SW 1271 (cell line): Measurements from ENCODE around the gene SH3BGR.
A peak's percentile ranks its signal among the peaks of the same experiment; 100 is the strongest.
"Not testable (repeated sequence)": the region's sequence is repeated elsewhere in the genome, so short reads cannot be mapped to it uniquely, and the experiment has no call there.

ENCODE experiments used
- DNase-seq, 2 experiments: peaks; one replicate each; lab custom pipeline; 2025; lab: John Stamatoyannopoulos, UW

The SH3BGR gene

DNA sequence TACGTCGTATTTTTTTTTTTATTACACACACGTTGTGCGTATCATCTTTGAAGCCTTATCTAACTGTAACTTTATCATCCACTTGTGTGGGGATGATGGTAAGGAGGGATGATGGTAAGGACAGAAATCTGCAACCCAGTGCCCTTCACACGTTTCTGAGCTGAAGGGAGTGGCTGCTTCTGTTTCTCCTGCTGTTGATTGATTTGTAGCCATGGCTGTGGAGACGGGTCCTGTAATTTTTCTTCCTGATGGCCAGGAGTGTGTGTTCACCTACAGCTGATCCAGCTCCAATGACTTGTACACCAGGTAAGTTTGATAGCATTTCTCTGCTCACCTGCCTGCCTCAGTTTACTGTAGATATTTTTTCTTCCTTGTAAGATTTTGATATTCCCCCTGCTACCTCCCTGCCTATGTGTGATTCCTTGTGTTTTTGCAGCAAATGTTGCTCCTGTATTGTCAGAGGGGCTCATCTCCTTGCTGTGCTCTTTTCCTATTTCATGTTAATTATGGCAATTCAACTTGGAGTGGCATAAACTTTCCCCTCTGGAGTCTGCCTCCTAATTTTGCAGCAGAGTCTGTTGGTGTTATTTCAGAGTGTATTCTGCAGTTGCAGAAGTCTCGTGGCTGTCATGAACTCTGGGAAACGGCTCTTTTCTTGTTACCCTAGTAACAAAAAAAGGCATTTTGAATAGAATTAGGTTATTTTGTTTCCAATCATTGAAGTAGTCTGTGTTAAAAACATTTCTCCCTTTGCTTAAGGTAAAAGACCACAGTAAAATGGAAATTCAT, 64.1 kb downstream of the SH3BGR start:
- no peak for DNase-seq

DNA sequence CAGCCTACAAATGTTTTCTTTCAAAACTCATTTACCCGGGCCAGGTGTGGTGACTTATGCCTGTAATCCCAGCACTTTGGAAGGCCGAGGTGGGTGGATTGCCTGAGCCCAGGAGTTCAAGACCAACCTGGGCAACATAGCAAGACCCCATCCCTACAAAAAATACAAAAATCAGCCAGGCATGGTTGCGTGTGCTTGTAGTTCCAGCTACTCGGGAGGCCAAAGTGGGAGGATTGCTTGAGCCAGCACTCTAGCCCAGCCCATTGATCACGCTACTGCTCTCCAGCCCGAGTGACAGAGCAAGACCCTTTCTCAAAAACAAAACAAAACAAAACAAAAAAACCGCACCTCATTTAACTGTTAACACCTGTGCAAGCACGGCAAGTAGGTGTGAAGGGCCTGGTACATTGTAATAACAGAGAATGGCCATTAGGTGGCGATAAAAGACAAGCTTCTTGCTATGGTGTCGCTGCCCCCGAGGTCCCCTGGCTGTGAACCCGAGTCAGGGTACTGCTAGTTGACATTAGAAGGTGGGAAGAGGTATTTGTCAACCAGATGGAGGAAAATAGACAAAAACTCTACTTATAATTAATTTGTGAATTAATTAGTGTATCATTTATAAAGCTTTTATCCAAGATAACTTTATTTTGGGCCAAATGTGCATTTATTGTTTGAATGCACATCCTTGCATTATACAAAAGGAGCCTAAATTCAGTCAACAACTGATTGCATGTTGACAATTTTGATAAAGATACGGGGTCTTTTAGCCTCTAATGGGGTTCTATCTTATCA, 66.5 kb downstream of the SH3BGR start:
- peak in 1 of 2 experiments; percentile 50 for DNase-seq

DNA sequence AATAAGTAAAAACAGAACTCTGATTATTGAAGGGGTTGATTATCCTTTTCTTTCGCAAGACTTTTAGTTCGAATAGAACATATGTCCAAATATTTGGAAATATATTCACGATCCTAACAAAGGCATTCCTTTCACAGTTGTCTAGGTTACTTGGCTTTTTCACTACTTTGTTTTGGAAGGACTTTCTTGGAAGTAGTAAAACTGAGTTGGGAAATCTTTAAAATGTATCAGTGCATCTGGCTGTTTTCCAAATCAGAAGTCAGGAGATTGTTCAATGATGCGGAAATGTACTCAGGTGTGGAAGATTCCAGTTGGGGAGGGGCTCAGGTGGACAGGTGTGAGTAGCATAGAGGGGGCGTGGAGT, 67.1 kb downstream of the SH3BGR start:
- DNase-seq, result no peak

DNA sequence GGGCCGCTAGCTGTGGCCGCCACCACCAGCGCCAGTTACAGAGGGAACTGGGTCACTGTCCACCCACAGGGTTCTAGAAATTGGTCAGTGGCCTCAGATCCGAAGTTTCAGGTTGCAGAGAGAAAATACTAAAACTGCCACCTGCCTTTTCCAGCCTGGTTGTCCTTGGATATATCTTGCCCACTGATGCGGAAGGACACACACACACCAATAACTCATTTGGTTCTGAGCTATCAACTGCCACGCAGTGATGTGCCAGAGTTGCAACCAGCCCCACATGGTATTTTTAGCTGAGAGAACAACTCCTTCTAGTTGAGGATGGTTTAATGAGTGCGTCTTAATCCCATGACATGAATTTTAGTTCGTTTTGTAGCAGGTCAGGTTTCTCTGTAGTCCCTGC, 68.1 kb downstream of the SH3BGR start:
- DNase-seq, result no peak

DNA sequence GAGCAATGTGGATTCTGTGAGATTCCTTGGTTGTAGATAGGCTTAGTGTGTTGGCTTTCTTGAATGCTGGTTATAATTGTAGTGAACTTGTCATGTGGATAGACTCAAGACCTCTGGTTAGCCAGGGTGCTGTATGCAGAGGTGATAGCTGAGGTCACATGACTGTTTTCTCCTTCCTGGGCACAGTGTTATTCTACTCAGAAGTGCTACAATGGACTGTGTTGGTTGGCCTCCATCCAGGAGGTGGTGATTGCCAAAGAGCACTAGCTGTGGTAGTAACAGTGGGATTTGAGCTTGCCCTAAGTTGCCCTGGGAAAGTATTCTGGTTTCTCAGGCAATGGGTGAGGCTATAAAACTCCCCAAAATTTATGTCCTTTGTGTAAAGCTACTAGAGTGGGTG, 71.6 kb downstream of the SH3BGR start:
- no peak for DNase-seq

DNA sequence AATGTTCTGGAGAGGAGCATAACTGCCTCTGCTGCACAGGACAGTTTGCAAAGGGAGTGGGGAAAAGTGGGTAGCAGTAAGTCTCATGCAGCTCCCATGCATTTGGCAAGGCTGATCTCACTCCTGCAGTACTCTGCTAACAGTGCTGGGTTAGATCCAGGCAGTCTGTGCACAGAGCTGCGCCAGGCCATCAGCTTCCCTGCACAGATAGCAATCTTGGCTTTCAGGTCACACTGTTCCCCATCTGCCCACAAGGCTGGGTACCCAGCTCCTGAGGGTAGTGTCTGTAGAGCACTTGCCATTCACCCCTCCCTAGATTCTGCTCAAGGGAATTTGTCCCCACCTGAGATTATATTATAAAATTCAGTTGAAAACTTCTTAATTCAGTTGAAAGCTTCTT, 72.1 kb downstream of the SH3BGR start:
- DNase-seq, result no peak

DNA sequence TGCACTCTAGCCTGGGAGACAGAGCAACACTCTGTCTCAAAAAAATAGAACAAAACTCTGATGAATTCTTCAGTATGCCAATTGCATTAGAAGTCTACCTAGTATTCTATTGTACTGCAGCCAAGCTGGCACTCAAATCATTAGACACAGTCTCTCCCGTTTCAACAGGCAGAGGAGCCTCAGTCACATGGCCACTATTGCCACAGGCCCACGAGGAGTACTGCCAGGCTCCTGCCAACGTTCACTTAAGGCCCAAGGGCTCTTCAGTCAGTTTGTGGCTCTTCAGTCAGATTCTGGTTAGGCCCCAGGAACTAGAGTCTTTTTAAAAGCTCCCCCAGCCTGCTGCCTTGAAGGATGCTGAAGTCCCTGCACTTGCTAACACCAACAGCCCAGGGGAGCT, 73.4 kb downstream of the SH3BGR start:
- no peak for DNase-seq

DNA sequence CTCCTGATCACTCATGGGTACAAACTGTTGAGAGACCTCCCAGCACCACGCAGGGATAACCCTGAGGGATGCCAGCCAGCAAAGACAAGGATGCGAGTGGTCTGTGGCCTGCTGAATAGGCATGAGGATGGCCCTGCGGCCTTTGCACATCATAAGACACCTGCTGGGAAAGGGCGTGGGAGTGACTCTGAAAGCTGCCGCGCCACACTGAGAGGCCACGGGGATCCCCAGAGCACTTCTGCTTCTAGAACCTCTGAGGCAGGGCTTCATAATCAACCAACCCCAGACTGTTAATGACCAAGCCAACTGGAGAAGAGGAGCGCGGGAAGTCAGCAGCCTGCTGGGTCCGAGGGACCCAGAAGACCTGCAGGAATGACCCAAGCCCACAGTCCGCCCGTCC, 73.8 kb downstream of the SH3BGR start:
- no peak for DNase-seq

DNA sequence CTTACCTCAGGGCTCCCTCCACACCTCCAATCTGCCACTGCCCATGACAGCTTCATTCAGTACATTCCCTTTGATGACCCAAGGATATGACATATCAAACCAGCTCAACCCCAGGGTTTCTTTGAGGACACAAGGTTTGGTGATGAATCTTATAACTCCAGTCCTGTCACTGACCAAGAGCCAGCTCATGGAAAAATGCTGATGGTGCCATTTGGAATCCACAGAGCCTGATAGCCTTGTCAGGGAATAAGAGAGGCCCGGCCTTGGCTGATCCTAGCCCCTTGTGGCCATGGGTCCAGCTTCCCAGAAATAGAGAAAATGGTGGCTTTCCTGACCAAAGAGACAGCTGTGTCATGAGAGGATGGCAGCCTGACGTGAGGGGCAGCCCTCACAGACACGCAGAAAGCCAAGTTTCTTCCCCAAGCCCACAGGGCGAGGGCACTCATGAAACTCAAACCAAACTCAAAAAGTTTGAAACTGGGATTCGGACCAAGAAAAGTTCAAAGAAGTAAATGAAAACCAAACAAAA, 75.4 kb downstream of the SH3BGR start:
- no peak for DNase-seq

DNA sequence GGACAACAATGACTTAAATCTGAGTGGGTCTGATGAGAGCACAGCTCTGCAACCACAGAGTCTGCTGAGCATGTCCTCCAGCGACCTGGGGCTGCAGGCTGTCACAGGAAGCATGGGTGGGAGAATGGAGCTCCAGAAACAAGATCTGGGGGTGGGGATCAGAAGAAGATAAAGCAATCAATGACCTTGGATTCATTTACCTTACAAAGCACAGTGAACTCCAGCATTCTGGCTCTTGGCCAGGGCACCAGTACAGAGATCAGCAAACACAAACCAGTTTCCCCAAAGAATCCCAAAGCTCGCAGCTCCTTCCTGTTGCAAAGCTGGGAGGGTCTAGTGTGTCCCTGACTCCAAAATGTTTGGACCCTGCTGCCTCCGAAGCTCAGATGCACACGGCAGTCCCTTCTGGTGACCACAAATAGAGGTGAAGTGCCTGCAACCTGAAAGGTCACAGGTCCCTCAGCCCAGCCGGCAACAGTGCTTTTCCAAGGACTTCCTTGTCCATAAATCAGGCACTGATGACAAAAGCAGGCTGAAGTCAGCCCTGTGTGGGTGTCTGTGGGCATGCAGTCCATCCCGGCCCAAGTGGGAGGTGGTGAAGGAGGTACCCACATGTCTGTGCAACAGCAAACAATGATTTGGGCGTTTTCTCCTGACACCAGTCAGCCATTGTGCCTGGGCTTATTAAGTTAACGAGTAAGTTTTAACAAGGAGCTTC, 76.1 kb downstream of the SH3BGR start:
- DNase-seq, result no peak

DNA sequence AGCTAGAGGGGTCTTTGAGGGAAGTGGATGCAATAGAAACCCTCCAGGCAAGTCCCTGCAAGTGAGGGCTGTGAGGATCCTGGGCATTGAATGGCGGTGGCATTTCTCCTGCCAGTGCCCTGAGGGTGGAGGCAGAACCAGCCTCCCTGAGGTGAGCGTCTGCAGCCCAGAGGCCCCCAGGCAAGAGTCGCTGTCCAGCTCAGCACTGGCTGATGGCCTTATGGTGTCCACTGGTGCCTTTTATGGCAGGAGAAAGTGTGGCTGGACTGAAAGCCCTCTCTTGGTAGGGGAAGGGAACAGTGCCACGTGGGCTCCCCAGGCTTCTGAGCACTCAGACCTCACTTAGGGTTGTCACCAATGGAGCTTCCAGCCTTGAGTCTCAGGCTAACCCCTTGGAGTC, 77.3 kb downstream of the SH3BGR start:
- DNase-seq, result no peak

DNA sequence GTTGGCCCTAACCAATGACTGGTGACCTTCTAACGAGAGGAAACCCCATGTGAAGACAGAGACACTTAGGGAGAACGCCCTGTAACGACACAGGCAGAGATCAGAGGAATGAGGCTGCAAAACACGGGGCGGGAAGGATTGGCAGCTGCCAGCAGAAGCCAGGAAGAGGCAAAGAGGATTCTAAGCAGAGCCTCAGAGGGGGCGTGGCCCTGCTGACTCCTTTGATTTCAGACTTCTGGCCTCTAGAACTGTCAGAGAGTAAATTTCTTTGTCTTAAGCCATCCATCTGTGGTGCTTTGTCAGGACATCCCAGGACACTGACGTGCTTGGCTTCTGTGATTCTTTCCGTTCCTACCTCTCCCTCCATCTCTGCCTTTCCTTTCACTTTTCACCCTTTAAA, 79.3 kb downstream of the SH3BGR start:
- no peak for DNase-seq

DNA sequence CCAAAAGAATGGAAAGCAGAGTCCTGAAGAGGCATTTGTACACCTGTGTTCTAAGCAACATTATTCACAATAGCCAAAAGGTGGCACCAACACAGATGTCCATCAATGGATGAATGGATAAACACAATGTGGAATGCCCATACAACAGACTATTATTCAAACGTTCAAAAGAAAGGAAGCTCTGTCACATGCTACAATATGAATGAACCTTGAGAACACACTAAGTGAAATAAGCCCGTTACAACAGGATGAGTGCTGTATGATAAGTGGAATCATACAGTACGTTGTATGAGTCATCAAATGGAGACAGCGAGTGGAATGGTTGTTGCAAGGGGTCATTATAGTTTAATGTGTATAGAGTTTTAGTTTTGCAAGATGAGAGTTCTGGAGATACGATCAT, 80.1 kb downstream of the SH3BGR start:
- DNase-seq, result no peak

DNA sequence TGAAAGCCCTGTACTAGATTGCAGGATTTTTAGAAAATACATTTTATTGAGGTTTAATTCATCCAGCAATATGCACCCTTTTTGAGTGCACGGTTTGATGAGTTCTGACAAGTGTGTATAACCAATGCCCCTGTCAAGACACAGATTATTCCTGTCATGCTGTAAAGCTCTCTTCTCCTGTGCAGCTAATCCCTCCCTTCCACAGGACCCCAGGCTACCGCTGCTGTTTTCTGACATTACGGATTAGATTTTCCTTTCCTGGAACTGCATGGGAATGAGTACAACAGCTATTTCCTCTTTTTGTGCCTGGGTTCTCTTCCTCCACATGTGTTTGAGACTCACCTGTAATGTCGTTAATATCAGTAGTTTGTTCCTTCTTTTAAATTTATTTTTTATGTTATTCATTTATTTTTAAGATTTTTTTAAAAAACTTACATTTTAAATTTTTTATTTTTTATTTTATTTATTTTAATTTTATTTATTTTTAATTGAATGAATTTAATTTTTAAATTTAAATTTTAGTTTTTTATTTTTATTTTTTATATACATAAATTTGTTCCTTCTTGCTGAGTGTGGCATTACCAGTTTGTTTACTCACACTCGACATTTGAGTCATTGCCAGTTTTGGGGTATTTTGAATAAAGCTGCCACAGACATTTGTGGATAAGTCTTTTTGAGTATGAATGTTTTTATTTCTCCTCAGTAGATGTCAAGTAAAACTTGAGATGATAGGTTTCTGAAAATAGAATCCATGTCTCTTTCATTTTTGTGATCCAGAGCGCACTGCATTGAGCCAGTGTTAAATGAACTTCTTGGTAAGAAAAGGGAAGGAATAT, 82.0 kb downstream of the SH3BGR start:
- DNase-seq, result no peak

DNA sequence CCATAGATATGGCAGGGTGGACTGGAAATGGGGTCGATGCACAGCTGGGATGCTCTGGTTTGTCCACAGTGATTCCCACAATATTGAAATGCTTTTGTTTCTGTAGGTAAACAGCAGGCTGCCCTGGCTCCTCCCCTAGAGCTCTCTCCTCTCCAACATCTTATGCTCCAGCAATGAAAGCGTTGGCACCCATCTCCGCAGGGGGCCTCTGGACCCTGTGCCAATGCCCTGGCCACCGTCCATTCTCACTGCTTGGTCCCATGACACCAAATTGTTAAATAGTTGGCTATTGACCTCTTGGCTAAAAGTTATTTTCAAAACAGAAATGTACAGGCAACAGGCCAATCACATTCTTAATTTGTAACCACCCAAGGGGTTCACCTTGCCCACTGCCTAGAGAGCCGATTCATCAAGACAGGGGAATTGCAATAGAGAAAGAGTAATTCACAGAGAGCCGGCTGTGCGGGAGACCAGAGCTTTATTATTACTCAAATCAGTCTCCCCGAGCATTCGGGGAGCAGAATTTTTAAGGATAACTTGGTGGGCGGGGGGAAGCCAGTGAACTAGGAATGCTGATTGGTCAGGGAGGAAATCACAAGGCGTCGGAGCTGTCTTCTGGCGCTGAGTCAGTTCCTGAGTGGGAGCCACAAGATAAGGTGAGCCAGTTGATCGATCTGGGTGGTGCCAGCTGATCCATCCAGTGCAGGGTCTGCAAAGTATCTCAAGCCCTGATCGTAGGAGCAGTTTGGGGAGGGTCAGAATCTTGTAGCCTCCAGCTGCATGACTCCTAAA, 84.1 kb downstream of the SH3BGR start:
- no peak for DNase-seq

DNA sequence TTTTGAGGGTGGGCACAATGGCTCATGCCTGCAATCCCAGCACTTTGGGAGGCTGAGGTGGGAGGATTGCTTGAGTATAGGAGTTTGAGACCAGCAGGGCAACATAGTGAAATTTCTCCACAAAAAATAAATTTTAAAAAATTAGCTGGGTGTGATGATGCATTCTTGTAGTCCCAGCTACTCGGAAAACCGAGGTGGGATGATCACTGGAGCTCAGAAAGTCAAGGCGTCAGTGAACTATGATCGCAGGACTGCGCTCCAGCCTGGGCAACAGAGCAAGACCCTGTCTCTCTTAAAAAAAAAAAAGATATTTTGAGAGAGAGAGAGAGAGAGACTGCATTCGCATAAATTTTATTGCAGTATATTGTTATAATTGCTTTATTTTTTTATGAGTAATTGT, 85.1 kb downstream of the SH3BGR start:
- DNase-seq, result no peak

DNA sequence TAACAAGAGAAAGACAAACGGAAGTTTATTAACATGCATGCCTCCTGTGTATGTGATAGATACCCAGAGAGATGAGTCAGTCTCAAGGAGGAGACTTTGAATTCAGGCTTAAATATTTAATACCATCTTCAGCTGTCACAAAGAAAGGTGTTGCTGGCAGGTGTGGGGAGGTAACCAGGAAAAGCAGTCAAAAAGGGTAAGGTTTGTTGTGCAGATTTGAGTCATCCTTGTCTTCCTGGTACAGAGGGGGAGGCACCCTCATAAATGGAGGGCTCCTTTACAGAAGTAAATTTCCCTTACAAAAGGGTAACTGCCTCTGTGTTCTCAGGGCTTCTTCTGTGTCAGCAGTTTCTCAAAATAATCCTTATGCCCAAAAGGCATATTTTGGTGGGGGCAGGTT, 85.8 kb downstream of the SH3BGR start:
- DNase-seq, result no peak

DNA sequence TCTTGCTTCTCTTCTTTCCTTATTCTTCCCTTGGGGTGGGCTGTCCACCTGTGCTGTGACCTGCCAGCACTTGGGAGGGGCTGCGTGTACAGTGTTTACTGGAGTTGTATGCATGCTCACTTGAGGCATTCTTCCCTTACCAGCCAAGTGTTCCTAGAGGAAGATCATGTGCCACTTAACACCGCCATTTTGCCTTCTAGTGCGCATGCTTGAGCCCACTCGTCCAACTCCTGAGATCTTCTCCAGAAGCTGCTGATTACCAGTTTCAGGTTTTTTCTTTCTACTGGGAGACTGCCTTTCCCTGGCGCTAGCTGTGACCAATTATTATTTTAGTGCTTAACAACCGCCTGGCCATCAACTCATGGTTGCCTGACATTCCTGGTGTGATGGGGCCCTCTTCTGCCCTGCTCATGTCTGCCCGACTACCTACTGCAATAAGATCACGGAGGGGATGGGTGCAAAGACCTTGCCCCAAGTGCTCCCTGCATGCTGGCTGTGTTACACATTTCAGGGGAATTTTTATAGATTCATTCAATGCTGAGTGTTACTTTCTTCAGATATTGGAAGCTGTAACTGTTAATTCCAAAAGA, 86.8 kb downstream of the SH3BGR start:
- no peak for DNase-seq

DNA sequence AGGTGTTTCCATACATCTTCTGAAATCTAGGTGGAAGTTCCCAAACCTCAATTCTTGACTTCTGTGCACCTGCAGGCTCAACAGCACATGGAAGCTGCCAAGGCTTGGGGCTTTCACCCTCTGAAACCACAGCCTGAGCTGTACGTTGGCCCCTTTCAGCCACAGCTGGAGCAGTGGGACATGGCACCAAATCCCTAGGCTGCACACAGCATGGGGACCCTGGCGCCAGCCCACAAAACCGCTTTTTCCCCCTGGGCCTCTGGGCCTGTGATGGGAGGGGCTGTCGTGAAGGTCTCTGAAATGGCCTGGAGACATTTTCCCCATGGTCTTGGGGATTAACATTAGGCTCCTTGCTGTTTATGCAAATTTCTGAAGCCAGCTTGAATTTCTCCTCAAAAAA, 88.6 kb downstream of the SH3BGR start:
- not testable (repeated sequence) for DNase-seq

DNA sequence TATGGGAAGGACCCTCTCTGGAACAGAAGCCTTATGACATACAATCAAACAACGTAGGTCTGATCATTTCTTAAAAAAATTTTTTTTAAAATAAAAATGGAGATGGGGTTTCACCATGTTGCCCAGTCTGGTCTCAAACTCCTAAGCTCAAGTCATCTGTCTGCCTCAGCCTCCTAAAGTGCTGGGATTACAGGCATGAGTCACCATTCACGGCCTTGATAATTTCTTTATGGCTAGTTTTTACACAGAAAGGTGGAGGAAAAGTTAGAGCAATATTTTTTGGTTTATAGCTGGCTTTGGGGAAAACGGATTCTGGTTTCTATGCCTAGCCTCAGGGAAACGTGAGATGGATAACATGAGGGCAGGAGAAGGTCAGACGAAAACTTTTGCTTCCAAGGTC, 91.0 kb downstream of the SH3BGR start:
- DNase-seq, result no peak

DNA sequence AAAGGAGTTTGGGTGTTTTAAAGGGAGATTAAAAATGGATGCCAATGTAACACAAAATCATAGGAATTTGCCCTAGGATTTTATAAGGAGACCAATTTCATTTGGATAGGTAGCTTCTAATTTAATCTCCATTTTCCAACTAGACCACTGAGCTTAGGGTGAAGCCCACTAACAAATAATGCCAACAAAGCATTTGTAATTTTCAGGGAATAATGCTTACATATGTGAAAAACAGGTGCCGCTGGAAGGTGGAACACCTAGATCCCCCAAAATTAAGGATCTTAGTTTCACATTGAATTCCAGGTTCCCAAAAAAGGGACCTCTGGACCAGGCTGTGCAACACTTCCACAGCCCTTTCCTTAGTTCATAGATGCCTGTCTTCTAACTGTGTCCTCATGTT, 94.8 kb downstream of the SH3BGR start:
- no peak for DNase-seq
